Measurements from ENCODE around the gene ENG.

Gene ENG

DNA sequence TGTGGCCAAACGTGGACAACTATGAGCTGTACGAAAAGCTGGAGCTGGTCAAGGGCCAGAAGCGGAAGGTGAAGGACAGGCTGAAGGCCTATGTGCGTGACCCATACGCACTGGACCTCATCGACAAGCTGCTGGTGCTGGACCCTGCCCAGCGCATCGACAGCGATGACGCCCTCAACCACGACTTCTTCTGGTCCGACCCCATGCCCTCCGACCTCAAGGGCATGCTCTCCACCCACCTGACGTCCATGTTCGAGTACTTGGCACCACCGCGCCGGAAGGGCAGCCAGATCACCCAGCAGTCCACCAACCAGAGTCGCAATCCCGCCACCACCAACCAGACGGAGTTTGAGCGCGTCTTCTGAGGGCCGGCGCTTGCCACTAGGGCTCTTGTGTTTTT, 65.3 kb downstream of the ENG start:
- Histone ChIP-seq H4K20me1 (ENCODE audit: low read depth, low read length) (peaks cover 22% of the 10 kb centered on the region; the same call in 1 of the 2 replicates), H3K4me3 (ENCODE audit: insufficient read depth, low read length, poor library complexity, severe bottlenecking) (no peak overlapping the region), H3K9me2 (replicated peaks; ENCODE audit: insufficient read depth, low read length) (no peaks in the 10 kb centered on the region), H3K27ac (ENCODE audit: low read depth, low read length) (no peak overlapping the region), H2AFZ (ENCODE audit: low read depth, low read length, severe bottlenecking) (no peak overlapping the region), H3K9me3 (ENCODE audit: insufficient read depth, low read length) (no peaks in the 10 kb centered on the region), H3K4me2 (ENCODE audit: low read depth, low read length, poor library complexity, severe bottlenecking) (no peak overlapping the region), H3K27me3 (ENCODE audit: low read length) (no peaks in the 10 kb centered on the region), H3K79me2 (ENCODE audit: insufficient read depth, low read length) (peaks cover 46% of the 10 kb centered on the region), H3F3A (ENCODE audit: insufficient read depth) (peaks cover 10% of the 10 kb centered on the region), H3K9ac (ENCODE audit: low read length) (no peak overlapping the region), H3K36me3 (ENCODE audit: low read length) (peaks cover 25% of the 10 kb centered on the region; the same call in 1 of the 2 replicates)
- TF ChIP-seq, protein P1, sequence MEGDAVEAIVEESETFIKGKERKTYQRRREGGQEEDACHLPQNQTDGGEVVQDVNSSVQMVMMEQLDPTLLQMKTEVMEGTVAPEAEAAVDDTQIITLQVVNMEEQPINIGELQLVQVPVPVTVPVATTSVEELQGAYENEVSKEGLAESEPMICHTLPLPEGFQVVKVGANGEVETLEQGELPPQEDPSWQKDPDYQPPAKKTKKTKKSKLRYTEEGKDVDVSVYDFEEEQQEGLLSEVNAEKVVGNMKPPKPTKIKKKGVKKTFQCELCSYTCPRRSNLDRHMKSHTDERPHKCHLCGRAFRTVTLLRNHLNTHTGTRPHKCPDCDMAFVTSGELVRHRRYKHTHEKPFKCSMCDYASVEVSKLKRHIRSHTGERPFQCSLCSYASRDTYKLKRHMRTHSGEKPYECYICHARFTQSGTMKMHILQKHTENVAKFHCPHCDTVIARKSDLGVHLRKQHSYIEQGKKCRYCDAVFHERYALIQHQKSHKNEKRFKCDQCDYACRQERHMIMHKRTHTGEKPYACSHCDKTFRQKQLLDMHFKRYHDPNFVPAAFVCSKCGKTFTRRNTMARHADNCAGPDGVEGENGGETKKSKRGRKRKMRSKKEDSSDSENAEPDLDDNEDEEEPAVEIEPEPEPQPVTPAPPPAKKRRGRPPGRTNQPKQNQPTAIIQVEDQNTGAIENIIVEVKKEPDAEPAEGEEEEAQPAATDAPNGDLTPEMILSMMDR (IDR thresholded peaks at IDR 0.05; ENCODE audit: insufficient read depth, low read length, poor library complexity, severe bottlenecking): no peak
- TF ChIP-seq EZH2phosphoT487 (conservative IDR thresholded peaks at IDR 0.05; ENCODE audit: low read length): no peak

DNA sequence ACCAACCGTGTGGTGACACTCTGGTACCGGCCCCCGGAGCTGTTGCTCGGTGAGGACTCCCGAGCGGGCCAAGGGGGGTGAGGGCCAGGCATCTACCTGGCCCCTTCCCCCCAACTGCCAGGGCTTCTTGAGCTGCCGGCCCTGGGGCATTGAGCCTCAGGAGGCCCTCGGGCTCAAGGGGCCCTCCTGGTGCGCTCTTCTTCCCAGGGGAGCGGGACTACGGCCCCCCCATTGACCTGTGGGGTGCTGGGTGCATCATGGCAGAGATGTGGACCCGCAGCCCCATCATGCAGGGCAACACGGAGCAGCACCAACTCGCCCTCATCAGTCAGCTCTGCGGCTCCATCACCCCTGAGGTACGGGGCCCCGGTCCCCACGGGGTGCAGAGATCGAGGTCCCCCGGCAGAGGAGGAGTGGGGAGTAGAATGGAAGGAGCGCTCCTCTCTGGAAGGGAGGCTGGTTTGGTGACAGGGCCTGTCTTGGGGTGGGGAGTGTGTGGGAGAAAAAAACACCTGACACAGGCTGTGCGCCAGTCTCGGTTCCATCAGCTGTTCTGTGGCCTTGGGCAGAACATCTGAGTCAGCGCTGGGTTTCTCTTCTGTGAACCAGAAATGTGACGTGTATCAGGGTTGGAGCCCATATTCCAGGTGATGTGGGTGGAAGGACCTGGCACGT, 66.0 kb downstream of the ENG start:
- Histone ChIP-seq H3F3A (ENCODE audit: insufficient read depth) (peaks cover 12% of the 10 kb centered on the region), H3K9me2 (replicated peaks; ENCODE audit: insufficient read depth, low read length) (no peaks in the 10 kb centered on the region), H3K9ac (ENCODE audit: low read length) (no peak overlapping the region), H3K9me3 (ENCODE audit: insufficient read depth, low read length) (no peaks in the 10 kb centered on the region), H3K27me3 (ENCODE audit: low read length) (no peaks in the 10 kb centered on the region), H3K27ac (ENCODE audit: low read depth, low read length) (no peak overlapping the region), H3K4me2 (ENCODE audit: low read depth, low read length, poor library complexity, severe bottlenecking) (no peak overlapping the region), H3K79me2 (ENCODE audit: insufficient read depth, low read length) (peaks cover 46% of the 10 kb centered on the region), H2AFZ (ENCODE audit: low read depth, low read length, severe bottlenecking) (no peak overlapping the region), H4K20me1 (ENCODE audit: low read depth, low read length) (peaks cover 22% of the 10 kb centered on the region; the same call in 1 of the 2 replicates), H3K36me3 (ENCODE audit: low read length) (peaks cover 25% of the 10 kb centered on the region; the same call in 1 of the 2 replicates), H3K4me3 (ENCODE audit: insufficient read depth, low read length, poor library complexity, severe bottlenecking) (no peak overlapping the region)
- TF ChIP-seq, protein P1 (IDR thresholded peaks at IDR 0.05; ENCODE audit: insufficient read depth, low read length, poor library complexity, severe bottlenecking): no peak
- TF ChIP-seq EZH2phosphoT487 (conservative IDR thresholded peaks at IDR 0.05; ENCODE audit: low read length): no peak

DNA sequence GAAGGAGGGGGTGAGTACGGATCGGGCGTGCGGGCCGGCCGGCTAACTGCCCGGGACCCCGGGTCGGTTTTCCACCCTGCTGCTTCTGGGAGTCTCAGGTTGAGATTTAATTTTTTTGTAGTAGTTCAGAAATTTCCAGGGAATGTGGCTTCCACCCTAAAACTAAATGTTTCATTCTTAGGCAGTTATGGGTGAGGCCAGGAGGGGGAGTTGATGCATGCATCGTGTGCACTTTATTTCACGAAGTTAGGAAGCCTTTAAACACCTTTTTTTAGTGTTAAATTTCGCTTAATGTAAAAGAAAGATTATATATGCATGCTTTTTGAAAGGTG, 67.7 kb downstream of the ENG start:
- Histone ChIP-seq H3K79me2 (ENCODE audit: insufficient read depth, low read length) (peaks cover 46% of the 10 kb centered on the region), H2AFZ (ENCODE audit: low read depth, low read length, severe bottlenecking) (no peak overlapping the region), H3K27ac (ENCODE audit: low read depth, low read length) (peak overlapping the region; percentile 85), H3K9ac (ENCODE audit: low read length) (peak overlapping the region; percentile 96), H4K20me1 (ENCODE audit: low read depth, low read length) (peaks cover 22% of the 10 kb centered on the region; the same call in 1 of the 2 replicates), H3K4me2 (ENCODE audit: low read depth, low read length, poor library complexity, severe bottlenecking) (peak overlapping the region; percentile 68), H3F3A (ENCODE audit: insufficient read depth) (peaks cover 11% of the 10 kb centered on the region; the same call in 1 of the 2 replicates), H3K9me2 (replicated peaks; ENCODE audit: insufficient read depth, low read length) (no peaks in the 10 kb centered on the region), H3K27me3 (ENCODE audit: low read length) (no peaks in the 10 kb centered on the region), H3K4me3 (ENCODE audit: insufficient read depth, low read length, poor library complexity, severe bottlenecking) (peak overlapping the region; percentile 96), H3K36me3 (ENCODE audit: low read length) (peaks cover 19% of the 10 kb centered on the region; the same call in 1 of the 2 replicates), H3K9me3 (ENCODE audit: insufficient read depth, low read length) (no peaks in the 10 kb centered on the region)
- TF ChIP-seq, protein P1 (IDR thresholded peaks at IDR 0.05; ENCODE audit: insufficient read depth, low read length, poor library complexity, severe bottlenecking): peak; percentile 32
- no peak for TF ChIP-seq EZH2phosphoT487 (conservative IDR thresholded peaks at IDR 0.05; ENCODE audit: low read length)

Data from SU-DHL-6 (cell line).